Ovary (tissue), 3 donors: ENCODE data around the gene LRRC4C.

Experiments
- POLR2A ChIP-seq: fragments of 450-650 bp; IDR thresholded peaks from one replicate; pipeline ENCODE4 v1.6.1; 2017; ENCODE audit warnings: antibody characterized with exemption, mild to moderate bottlenecking, moderate library complexity
- TF ChIP-seq, protein P1 (sequence below), 3 donors: fragments of 450-650 bp in 2 of 3; fragments of 200-600 bp in 1 of 3; IDR thresholded peaks; one replicate each; pipeline versions ENCODE4 v1.5.1 to v1.8.0; 2016 to 2022; ENCODE audit warnings: antibody characterized with exemption in 3 of 3, mild to moderate bottlenecking in 1 of 3
- donor health status: DM: no; HTN: no; CAD: no.

GRCh38 chr11:40569947-40570531, 889.4 kb downstream of the LRRC4C start:
- TF ChIP-seq, protein P1, sequence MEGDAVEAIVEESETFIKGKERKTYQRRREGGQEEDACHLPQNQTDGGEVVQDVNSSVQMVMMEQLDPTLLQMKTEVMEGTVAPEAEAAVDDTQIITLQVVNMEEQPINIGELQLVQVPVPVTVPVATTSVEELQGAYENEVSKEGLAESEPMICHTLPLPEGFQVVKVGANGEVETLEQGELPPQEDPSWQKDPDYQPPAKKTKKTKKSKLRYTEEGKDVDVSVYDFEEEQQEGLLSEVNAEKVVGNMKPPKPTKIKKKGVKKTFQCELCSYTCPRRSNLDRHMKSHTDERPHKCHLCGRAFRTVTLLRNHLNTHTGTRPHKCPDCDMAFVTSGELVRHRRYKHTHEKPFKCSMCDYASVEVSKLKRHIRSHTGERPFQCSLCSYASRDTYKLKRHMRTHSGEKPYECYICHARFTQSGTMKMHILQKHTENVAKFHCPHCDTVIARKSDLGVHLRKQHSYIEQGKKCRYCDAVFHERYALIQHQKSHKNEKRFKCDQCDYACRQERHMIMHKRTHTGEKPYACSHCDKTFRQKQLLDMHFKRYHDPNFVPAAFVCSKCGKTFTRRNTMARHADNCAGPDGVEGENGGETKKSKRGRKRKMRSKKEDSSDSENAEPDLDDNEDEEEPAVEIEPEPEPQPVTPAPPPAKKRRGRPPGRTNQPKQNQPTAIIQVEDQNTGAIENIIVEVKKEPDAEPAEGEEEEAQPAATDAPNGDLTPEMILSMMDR (IDR thresholded peaks at IDR 0.05) = no peak
- no peak for TF ChIP-seq POLR2A
